ENCODE results near the gene ST3GAL5. TPM values are rescaled to one million over a fixed set of nuclear protein-coding genes. Genes with fewer than 3 reads are reported as not detected.
A peak's percentile ranks its signal among the peaks of the same experiment; 100 is the strongest.
"Not testable (repeated sequence)": the region's sequence is repeated elsewhere in the genome, so short reads cannot be mapped to it uniquely, and the experiment has no call there.

ST3GAL5 gene
- total RNA-seq, result 10 to 100 TPM; 26.6 to 34.3 TPM
- total RNA-seq, result 27.7 to 34.1 reads per million in 2 donors

DNA sequence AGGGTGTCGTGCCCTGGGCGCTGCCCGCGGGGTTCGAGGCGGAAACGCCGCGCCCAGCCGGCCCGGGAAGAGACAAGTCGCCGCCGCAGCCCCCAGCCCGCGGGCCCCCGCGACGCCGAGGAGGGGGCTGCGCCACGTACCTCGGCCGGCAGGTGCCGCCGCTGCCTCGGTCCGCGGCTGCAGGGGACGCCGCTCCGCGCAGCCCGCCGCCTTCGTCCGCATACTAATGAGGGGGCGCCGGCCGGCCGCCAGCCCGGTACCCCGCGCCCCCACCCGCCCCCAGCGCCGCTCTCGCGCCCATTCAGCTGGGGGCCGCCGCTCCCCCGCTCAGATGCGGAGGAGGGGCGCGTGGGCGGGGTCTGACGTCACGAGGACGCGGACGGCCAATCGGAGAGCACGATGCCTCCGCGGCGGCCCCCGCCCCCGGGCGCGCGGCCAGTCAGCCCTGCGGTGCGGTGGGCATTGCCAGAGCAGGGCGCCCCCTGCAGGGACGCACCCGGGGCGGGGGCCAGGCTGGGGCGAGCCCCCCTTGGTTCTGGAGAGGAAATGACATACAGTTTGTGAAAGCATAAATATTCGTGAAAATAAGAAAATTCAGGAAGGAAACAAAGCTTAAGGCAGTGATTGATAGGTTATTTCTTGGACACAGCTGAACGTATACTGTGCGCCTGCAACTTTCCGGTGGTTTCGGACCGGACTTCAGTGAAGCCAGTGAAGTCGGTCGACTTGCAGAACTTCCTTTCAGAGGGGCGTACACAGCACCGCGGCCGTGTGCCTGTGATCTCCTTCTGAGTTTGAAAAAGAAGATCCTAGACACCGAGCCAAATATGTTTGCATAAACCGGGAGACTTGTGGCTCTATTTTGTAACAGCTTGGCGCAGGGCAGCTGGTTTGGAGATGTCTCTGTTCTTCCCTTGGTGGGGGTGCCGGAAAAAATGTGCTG lies at the start of gene ST3GAL5:
ST3GAL5 (minus strand) TSS at position 307 of the 943 bp plus-strand sequence; CDS start at position 222, 85 bp downstream.
- Mint-ChIP-seq H3K4me1 (peaks cover 45% of the 10 kb centered on the region), H3K36me3 (ENCODE audit: low read depth) (peaks cover 3% of the 10 kb centered on the region), H3K4me3 (peak within 1 kb of the TSS; percentile 95), H3K27ac (peak within 1 kb of the TSS; percentile 96), H3K27me3 (no peaks in the 10 kb centered on the region)
- DNase-seq, result peak; percentile 90 to 95 (median 94)
- H3K9me3 ChIP-seq (ENCODE audit: control insufficient read depth, low read length, poor library complexity, severe bottlenecking), result no peaks in the 10 kb centered on the region
- peak; percentile 89 for ATAC-seq

DNA sequence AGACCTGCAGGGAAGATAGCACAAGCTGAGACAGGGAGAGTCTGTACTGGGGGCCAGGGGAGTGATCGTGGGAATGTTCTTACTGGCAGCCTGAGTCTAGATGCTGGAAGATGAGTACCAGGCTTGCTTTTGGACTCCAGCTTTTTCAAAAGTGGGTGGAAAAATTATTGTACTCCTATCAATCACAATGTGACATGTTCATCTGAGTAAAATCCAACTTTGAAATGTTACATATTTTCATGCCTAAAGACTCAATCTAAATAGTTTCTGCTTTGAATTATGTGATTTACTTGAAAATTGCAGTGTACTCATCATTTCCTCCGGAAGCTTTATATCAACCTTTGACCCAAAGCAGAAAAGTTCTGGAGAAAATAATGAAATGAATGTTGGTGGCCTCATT lies 49.7 kb upstream of the ST3GAL5 start:
- H3K9me3 ChIP-seq (ENCODE audit: control insufficient read depth, low read length, poor library complexity, severe bottlenecking), result peaks cover 4% of the 10 kb centered on the region
- ATAC-seq, result no peak
- H3K27ac Mint-ChIP-seq, result no peak overlapping the region
- no peak for DNase-seq
- H3K36me3 Mint-ChIP-seq (ENCODE audit: low read depth), result peaks cover 6% of the 10 kb centered on the region
- no peaks in the 10 kb centered on the region for H3K27me3 Mint-ChIP-seq
- H3K4me3 Mint-ChIP-seq, result no peak overlapping the region
- H3K4me1 Mint-ChIP-seq, result peaks cover 3% of the 10 kb centered on the region

DNA sequence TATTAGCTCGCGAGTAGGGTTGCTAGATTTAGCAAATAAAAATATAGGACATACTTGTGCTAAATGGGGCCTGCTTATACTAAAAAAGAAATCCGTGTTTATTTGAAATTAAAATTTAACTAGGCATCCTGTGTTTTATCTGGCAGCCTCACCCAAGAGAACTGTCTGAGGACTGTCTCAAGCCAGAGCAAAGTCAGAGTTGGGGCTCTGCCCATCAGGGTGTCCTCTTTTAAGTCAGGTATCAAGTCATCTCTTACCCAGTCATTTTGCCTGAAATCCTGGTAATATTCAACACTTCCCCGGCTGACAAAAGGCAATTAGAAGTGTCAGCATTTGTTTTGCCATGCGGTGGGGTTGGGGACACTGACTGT lies 48.3 kb upstream of the ST3GAL5 start:
- H3K4me1 Mint-ChIP-seq, result peaks cover 5% of the 10 kb centered on the region
- H3K9me3 ChIP-seq (ENCODE audit: control insufficient read depth, low read length, poor library complexity, severe bottlenecking), result peaks cover 4% of the 10 kb centered on the region
- no peak overlapping the region for H3K4me3 Mint-ChIP-seq
- peaks cover 3% of the 10 kb centered on the region for H3K36me3 Mint-ChIP-seq (ENCODE audit: low read depth)
- H3K27ac Mint-ChIP-seq, result no peak overlapping the region
- DNase-seq (no peak), ATAC-seq (no peak)
- H3K27me3 Mint-ChIP-seq, result no peaks in the 10 kb centered on the region

DNA sequence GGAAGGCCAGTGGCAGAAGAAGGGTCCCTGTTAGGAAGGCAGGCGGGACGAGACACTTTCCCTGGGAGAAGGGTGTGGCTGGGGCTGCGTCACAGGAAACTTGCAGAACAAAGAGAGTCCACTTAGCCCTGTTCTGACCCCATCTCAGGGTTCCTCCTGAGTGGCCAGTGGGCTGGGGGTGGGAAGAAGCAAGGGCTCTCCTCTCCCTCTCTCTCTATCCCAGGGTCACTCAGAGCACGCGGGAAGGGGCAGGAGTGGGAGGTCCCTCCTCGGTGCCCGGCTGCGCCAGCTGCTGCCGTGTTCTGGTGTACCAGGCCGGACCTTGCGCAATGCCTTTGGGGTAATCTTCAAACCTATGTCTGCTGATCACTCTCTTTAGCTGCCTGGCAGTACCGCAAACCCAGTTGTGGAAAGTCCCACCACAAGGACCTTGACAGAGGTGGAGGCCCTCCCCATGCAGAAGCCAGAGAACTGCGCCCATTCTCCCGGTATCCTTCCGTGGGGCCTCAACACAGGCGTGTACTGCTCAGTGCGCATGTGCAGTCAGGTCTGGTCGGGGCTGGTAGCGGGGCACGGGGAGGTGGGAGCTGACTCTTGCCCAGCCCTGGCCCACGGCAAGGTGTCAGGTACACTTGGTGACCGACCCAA lies 47.8 kb upstream of the ST3GAL5 start:
- DNase-seq (no peak), ATAC-seq (no peak)
- Mint-ChIP-seq H3K4me3 (no peak overlapping the region), H3K27me3 (no peaks in the 10 kb centered on the region), H3K4me1 (peaks cover 5% of the 10 kb centered on the region), H3K36me3 (ENCODE audit: low read depth) (peaks cover 3% of the 10 kb centered on the region), H3K27ac (no peak overlapping the region)
- peaks cover 4% of the 10 kb centered on the region for H3K9me3 ChIP-seq (ENCODE audit: control insufficient read depth, low read length, poor library complexity, severe bottlenecking)

DNA sequence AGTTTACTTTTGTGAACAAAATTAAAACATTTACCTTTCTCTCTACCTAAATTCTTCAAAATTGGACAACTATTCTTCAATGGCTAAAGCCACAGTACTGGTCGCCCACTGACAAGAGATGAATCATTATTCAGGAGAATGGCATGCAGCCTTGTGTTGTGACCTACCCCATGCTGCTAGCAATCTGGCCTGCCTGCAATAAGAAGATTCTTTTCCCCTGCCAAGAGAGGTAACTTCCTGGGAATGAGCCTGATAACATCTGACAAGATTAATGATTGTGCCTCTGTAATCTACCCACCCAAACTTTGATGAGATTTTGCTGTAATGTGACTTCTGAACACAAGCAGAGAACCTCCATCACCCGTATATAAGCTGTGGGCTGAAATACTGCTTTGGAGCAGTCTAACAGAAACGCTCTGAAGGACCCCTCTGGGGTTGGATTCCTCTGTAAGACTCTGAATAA lies 47.0 kb upstream of the ST3GAL5 start:
- Mint-ChIP-seq H3K4me3 (no peak overlapping the region), H3K27me3 (no peaks in the 10 kb centered on the region), H3K36me3 (ENCODE audit: low read depth) (peaks cover 3% of the 10 kb centered on the region), H3K4me1 (peaks cover 5% of the 10 kb centered on the region), H3K27ac (no peak overlapping the region)
- no peaks in the 10 kb centered on the region for H3K9me3 ChIP-seq (ENCODE audit: control insufficient read depth, low read length, poor library complexity, severe bottlenecking)
- ATAC-seq, result no peak
- no peak for DNase-seq

DNA sequence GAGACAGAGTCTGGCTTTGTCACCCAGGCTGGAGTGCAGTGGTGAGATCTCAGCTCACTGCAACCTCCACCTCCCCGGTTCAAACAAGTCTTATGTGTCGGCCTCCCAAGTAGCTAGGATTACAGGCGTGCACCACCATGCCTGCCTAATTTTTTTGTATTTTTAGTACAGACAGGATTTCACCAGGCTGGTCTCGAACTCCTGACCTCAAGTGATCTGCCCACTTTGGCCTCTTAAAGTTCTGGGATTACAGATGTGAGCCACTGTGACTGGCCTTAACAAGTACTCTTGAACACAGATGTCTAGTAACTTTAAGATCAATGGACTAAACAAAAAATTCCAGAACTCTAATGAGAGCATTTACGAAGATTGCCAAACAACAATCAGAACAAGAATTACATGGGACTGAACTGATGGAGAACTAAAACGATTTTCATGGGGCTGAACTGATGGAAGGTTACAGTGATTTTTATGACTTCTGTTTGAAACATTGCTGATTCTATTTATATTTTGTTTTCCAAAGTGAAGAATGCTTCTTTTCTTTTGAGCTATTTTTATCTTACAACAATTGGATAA lies 46.5 kb upstream of the ST3GAL5 start:
- no peak overlapping the region for H3K27ac Mint-ChIP-seq
- DNase-seq (no peak), ATAC-seq (no peak)
- no peak overlapping the region for H3K4me3 Mint-ChIP-seq
- peaks cover 5% of the 10 kb centered on the region for H3K4me1 Mint-ChIP-seq
- no peaks in the 10 kb centered on the region for H3K9me3 ChIP-seq (ENCODE audit: control insufficient read depth, low read length, poor library complexity, severe bottlenecking)
- H3K27me3 Mint-ChIP-seq, result no peaks in the 10 kb centered on the region
- H3K36me3 Mint-ChIP-seq (ENCODE audit: low read depth), result peaks cover 3% of the 10 kb centered on the region

DNA sequence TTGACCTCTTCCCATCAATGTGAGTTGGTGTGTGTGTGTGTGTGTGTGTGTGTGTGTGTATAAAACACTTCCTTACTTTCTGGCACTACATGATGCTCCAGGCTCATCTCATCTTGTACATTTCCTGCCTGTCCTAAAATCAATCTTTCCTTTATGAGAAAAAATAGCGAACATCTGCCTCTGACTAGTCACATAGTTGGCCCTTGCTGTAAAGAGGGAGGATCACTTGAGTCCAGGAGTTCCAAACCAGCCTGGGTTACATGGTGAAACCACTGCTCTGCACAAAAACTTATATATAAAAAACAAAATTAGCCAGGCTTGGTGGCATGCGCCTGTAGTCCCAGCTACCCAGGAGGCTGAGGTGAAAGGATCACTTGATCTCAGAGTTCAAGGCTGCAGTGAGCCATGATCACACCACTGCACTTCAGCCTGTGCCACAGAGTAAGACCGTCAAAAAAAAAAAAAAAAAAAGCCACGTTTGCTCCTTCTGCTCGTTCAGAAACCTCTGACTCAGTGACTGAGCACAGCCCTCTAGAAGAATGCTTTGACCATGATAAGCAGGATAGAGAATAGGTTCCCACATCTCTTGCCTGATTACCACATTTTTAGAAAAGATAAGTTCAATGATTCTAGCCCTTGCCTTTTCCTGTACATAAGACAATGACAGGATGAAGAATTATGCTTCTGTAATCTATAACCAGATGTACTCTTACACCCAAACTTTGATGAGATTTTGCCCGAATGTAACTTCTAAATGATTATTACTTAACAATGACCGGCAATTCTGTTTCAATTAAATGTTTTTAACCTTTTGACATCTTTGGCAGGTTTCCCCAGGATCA lies 45.2 kb upstream of the ST3GAL5 start:
- Mint-ChIP-seq H3K36me3 (ENCODE audit: low read depth) (peaks cover 3% of the 10 kb centered on the region), H3K4me3 (peak overlapping the region; percentile 41), H3K4me1 (peaks cover 5% of the 10 kb centered on the region), H3K27me3 (no peaks in the 10 kb centered on the region), H3K27ac (no peak overlapping the region)
- no peaks in the 10 kb centered on the region for H3K9me3 ChIP-seq (ENCODE audit: control insufficient read depth, low read length, poor library complexity, severe bottlenecking)
- DNase-seq (no peak), ATAC-seq (no peak)

DNA sequence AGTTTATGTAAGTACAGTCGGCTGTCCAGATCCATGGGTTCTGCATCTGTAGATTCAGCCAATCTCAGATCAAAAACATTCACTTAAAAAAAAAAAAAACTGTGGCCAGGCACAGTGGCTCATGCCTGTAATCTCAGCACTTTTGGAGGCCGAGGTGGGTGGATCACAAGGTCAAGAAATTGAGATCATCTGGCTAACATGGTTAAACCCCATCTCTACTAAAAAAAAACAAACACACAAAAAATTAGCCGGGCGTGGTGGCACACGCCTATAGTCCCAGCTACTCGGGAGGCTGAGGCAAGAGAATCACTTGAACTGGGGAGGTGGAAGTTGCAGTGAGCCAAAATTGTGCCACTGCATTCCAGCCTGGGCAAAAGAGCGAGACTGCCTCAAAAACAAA lies 42.4 kb upstream of the ST3GAL5 start:
- not testable (repeated sequence) for H3K27me3 Mint-ChIP-seq; H3K36me3 Mint-ChIP-seq (ENCODE audit: low read depth); H3K4me1 Mint-ChIP-seq; H3K4me3 Mint-ChIP-seq; DNase-seq; ATAC-seq; H3K27ac Mint-ChIP-seq; H3K9me3 ChIP-seq (ENCODE audit: control insufficient read depth, low read length, poor library complexity, severe bottlenecking)

DNA sequence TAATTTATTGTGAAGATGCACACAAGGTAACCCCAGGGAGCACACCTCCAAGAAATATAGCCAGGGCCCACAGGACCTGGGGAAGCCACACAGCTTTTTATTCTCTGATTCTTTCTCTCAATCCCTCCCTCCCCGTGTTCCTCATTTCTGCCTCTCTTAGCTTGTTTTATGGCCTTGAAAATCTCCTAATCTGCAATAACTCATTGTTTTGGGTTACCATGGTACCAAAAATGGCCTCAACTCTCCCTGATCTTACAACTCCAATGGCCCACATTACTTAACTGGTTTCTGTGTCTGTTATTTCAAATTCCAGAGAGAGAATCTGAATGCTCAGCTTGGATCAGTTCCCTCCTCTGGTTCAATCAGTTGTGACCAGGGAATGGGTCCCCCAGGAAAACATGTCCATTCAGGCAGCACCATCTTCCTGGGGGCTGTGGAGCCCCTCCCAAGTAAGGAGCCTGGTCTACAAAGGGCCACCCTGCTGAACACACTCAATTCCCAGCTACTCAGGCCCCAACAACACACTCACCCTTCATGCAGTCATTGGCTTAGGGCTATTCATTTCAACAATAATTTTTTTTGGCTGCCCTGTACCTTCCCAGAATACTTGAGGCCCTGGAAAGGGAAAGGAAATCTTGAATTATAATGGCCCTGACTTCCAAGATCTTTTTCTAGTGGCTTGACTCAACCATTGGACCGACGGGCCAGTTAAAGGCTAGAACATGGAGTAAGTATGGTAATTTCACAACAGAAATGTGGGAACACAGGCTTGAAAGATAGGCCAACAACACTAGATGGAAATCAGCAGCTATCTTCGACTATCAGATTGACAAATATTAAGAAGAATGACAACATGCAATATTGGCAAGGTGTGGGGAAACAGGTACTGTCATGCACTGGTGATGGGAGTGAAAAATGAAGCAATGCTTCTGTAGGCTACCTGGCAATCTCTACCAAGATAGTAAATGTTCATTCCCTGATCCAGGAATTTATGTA lies 41.6 kb upstream of the ST3GAL5 start:
- Mint-ChIP-seq H3K4me3 (no peak overlapping the region), H3K4me1 (peaks cover 5% of the 10 kb centered on the region), H3K27ac (no peak overlapping the region), H3K27me3 (peaks cover 6% of the 10 kb centered on the region), H3K36me3 (ENCODE audit: low read depth) (peaks cover 3% of the 10 kb centered on the region)
- H3K9me3 ChIP-seq (ENCODE audit: control insufficient read depth, low read length, poor library complexity, severe bottlenecking), result no peaks in the 10 kb centered on the region
- DNase-seq (no peak), ATAC-seq (no peak)

DNA sequence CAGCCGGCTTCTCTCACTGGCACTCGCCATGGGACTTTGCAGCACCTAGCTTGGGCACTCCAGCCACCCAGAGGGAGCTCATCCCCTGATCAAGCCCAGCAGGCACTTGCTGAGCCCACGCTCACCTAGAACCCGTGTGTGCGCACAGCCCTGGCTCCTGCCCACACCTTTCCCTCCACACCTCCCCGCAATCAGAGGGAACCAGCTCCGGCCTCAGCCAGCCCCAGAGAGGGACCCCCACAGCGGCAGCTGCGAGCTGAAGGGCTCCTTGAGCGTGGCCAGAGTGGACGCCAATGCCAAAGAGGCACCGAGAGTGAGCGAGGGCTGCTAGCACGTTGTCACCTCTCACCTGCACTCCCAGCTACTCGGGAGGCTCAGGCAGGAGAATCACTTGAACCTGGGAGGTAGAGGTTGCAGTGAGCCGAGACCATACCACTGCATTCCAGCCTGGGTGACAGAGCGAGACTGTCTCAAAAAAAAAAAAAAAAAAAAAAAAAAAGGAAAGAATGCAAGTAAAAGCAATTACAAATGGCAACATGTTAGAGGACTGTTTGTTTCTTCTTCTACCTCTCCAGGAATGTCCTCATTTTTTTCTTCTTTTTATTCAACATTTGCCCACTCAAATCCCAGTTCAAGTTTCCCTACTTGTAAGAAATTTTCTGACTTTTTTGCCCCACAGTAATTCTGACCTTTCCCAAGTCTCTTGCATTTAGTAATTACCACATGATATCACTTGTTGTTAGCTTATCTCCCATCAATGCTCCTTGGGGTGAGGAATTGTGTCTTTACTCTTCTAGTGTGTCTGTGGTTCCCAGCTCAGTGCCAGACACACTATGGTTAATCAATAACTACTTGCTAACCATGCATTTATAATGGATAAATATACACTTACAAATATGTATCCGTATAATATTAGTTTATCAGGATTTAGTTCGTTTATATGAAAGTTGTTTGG lies 40.6 kb upstream of the ST3GAL5 start:
- DNase-seq (no peak), ATAC-seq (no peak)
- H3K4me3 Mint-ChIP-seq, result no peak overlapping the region
- peaks cover 8% of the 10 kb centered on the region for H3K36me3 Mint-ChIP-seq (ENCODE audit: low read depth)
- H3K27ac Mint-ChIP-seq, result no peak overlapping the region
- H3K4me1 Mint-ChIP-seq, result peaks cover 11% of the 10 kb centered on the region
- peaks cover 14% of the 10 kb centered on the region for H3K27me3 Mint-ChIP-seq
- H3K9me3 ChIP-seq (ENCODE audit: control insufficient read depth, low read length, poor library complexity, severe bottlenecking), result no peaks in the 10 kb centered on the region
